Fibroblast of lung (primary cell): ENCODE measurements around the gene ZNF827.

Experiments
- CTCF ChIP-seq, 2 donors: IDR thresholded peaks in 1 of 2; conservative IDR thresholded peaks in 1 of 2; 1 replicate in 1 of 2; 2 replicates in 1 of 2; pipeline ENCODE4 v1.5.1; 2011 to 2012; ENCODE audit warnings: low read length in 2 of 2, control low read depth in 1 of 2, inconsistent platforms in 1 of 2, low read depth in 1 of 2, mild to moderate bottlenecking in 1 of 2
- EZH2 ChIP-seq: IDR thresholded peaks from 2 replicates; pipeline ENCODE4 v1.5.1; 2012; ENCODE audit warnings: low read length, control low read depth, mild to moderate bottlenecking; ENCODE audit errors: missing control alignments

DNA sequence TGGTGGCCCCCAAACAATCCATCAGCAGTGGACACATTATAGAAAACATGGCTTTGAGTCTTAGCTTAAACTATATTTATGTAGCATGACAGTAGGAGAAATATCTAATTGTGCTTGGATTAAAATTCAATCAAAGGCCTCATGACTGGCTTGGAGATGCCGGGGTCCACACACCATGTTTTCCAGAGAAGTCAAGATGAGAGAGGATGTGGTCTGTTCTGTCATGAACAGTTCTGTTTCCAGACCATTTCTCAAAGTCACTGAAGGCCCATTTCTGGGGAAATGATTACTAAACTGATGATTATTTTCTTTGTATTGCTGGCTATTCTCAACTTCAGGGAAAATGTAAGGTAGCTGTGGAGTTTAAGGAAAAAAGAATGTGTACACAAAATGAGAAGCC lies 182.4 kb downstream of the ZNF827 start:
- TF ChIP-seq CTCF (conservative IDR thresholded peaks at IDR 0.05 in 1 of 2, IDR thresholded peaks at IDR 0.05 in 1 of 2; ENCODE audit: low read depth in 1 of 2, low read length in 2 of 2) (no peak), EZH2 (no peak)
